ENCODE data around the gene SRSF2.
"Not testable (repeated sequence)": the region's sequence is repeated elsewhere in the genome, so short reads cannot be mapped to it uniquely, and the experiment has no call there.

The SRSF2 gene

DNA sequence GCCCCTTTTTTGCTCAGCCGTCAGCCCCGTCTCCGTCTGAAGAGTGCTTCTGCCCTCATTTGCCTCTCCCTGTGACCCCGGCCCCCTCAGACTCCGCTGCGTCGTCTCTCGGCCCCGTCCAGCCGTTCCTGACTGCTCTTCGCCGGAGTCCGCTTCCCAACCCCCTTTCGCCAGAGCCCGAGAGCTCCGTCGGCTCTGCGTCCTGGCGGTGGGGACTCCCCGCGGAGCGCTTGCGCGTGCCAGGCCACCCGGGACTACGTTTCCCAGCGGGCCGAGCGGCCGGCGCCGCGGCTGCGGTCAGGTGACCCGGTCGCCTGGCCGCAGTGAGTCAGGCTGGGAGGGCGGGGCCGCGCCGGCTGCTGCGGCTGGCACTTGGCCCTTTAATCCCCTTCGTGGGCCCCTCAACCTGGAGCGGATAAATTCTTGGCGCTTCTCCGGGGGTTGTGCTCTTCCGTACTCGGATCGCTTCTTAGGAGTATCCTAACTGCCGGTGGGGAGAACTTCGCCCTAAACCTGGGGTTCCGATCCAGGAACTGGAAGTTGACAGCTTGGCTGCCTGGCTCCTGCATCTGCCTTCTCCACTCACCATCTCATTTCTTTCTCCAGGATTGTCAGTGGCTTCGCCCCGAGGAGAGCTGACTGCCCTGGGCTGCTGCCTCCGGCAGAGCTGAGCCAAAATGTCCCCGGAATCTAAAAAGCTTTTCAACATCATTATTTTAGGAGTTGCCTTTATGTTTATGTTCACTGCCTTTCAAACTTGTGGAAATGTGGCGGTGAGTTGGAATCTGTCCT, 741 bp upstream of the SRSF2 start, which contains the start of gene MFSD11:
Gene MFSD11 (plus strand): TSS at position 444 of the 792 bp plus-strand sequence. CDS start 234 bp downstream, at position 678.
- peak; percentile 90 for DNase-seq

DNA sequence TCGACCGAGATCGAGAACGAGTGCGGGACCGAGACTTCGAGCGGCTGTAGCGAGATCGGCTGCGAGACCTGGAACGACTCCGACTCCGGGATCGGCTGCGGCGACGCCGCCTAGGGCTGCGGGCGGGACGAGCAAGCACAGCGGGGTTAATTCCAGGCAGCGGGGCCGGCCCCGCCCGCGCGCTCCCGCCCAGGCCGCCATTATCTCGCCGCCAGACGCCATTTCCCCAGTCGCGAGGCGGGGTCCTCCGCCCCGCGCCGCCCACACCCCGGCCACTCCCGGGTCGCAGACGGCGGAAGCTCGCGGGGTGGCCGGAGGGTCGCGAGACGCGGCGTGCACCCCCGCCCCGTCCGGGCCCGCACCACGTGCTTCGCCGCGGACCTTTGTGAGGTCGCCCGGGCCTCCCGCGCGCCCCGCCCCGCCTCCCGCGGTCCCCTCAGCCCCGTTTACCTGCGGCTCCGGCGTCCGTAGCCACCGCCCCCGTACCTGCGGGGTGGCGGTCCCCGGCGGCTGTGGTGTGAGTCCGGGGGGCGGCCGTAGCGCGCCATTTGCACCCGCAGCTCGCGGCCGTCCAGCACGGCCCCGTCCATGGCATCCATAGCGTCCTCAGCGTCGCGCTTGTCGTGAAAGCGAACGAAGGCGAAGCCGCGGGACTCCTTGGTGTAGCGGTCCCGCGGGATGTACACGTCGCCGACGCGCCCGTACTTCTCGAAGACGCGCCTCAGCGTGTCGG, 616 bp downstream of the SRSF2 start:
- peak; percentile 62 for DNase-seq

DNA sequence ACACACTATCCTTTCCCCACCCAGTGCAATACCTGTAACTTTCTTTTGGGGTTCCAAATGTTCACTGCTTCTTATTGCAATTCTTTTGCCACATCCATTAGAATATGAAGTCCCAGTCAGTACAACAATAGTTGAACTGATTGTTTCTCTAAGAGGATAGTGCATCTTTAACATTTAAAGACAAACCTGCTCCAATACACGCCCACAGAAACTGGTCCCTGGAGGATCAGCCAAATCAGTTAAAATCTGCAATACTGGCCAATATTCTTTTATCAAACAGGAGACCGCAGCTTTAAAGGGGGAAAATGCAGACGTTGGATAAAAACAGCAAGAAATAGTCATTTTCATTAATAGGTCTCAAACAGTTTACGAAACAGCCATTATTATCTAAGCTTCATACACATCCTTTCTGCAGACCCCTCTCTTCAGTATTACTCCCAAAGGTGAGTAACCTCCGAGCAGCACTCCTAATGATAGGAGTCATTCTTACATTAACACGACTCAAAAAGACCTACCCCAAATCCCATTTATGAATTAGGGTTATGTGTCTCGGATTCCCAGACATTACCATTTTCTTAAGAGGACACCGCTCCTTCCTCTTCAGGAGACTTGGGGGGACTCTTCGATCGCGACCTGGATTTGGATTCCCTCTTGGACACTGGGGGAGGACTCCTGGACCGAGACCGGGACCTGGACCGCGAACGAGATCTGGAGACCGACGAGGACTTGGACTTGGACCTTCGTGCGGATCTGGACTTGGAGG, 1.4 kb downstream of the SRSF2 start:
- no peak for DNase-seq

DNA sequence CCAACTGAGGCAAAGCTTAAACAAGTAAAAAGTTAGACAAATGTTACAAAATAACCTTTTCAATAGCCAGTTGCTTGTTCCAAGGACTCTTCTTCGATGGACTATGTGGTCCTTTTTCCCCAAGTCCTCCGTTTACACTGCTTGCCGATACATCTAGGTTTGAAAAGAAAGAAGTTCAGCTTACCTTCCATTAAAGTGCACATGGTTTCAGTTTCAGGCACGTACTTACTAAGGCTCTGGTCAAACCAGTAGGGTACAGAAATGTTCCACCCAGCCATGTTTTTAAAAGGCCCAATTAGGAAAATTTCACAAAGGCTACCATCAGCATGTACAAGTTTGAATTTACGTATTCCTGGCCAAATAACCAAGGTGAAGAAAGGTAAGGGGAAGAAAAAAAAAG, 2.1 kb downstream of the SRSF2 start:
- DNase-seq = no peak

DNA sequence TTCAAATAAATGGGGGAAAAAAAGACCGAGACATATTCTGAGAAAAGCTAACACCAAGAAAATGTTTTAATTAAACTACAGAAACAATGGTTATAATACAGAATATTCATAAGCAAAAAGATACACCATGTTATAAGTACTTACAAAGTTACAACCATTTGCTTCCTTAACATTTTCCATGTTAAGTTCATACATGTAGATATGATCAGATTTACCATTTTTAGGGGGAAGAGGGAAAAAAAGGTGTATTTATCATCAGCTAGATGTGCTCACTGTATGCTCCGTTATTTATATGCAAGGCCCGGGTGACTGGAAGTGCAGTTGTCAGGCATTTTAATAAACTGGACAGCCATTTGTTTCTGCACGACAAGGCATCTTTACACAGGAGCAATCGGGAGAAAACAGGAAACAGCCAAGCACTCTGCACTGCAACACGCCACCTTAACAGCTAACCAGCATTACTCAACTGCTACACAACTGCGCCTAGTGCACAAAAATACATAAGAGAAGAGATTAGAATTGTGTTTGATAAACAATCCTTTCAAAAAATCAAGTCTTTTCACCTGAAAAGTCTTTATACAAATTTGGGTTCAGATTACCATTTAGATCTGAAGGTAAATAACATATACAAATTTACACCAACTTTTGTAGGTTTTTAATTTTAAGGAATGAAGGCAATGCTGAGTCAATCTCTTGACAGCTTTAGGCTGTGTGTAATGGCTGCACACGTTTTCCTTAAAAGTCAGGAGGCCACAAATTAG, 2.9 kb downstream of the SRSF2 start:
- DNase-seq = no peak

DNA sequence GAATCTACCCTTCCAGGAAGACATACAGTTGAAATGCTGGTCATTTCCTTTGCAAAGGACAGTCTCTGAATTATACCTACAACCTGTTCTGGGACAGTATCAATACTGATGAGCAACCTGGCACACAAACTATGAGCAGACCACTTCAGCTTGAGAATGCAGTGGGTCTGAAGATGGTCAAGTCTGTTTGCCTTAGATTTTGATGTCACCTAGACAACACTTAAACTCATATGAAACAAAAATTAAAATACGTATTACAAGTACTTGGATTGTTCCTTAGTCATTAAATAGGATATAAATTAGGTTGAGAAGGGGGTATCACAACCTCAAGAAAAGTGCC, 3.5 kb downstream of the SRSF2 start:
- no peak for DNase-seq

DNA sequence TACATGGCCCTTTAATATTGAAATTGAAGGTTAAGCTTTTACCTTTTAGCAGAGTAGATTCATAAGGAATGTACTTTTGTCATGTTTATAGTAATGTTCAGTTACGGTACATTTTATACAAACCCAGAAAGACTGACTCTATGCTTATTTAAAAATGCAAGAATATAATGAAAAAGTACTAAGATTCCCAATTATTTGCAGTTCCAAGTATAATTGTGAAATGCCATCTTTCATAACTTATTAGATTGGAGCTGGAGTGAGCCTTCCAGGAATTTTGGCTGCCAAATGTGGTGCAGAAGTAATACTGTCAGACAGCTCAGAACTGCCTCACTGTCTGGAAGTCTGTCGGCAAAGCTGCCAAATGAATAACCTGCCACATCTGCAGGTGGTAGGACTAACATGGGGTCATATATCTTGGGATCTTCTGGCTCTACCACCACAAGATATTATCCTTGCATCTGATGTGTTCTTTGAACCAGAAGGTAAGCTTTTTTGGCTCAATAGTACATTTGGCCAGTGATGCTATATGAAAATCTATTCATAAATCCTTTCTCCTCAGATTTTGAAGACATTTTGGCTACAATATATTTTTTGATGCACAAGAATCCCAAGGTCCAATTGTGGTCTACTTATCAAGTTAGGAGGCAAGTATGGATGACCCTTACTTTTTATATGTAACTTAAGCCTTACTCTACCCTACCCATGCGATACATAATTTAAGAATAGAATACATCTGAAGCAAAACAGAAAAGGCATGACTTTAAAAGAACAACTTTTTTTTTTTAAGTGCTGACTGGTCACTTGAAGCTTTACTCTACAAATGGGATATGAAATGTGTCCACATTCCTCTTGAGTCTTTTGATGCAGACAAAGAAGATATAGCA, 4.2 kb downstream of the SRSF2 start:
- DNase-seq = no peak

DNA sequence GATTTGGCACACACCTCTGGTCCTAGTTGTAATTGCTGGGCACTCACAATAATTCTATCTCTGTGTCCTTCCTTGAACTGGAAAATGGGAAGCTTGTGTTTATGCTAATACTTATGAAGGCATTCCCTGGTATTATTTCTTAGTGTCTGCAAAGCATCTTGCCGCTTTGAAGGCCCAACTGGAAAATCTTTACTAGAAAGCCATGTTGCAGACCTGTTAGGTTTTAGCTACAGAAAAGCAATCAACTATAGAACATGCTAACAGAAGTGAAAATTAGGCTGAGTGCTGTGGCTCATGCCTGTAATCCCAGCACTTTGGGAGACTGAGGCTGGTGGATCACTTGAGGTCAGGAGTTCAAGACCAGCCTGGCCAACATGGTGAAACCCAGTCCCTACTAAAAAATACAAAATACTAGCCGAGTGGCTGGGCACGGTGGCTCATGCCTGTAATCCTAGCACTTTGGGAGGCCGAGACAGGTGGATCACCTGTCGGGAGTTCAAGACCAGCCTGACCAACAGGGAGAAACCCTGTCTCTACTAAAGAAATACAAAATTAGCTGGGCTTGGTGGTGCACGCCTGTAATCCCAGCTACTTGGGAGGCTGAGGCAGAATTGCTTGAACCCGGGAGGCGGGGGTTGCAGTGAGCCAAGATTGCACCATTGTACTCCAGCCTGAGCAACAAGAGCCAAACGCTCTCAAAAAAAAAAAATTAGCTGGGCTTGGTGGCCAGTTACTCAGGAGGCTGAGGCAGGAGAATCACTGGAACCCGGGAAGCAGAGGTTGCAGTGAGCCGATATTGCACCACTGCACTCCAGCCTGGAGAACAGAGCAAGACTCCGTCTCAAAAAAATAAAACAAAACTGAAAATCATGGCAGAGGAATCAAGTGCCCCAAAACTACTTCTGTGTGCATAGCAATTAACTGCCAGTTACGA, 5.1 kb downstream of the SRSF2 start:
- DNase-seq = not testable (repeated sequence)

DNA sequence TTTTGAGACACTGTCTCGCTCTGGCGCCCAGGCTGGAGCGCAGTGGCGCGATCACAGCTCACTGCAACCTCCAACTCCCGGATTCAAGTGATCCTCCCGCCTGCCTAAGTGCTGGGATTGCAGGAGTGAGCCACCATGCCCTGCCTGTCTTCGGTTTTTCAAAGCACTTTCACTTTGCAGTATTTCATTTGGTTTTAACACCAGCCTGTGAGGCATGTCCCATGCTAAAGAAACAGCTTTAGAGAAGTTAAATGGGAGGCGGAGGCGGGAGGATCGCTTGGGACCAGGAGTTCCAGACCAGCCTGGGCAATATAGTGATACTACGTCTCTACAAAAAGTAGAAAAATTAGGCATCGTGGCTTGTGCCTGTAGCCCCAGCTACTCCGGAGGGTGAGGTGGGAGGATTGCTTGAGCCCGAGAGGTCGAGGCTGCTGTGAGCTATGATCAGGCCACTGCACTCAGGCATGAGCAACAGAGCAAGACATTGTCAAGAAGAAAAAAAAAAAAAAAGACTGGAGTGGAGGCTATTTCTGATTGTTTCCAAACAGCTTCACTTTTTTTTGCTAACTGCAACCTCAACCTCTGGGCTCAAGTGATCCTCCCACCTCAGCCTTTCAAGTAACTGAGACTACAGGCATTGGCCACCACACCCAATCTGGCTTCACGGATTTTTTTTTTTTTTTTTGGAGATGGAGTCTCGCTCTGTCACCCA, 9.2 kb downstream of the SRSF2 start:
- no peak for DNase-seq

DNA sequence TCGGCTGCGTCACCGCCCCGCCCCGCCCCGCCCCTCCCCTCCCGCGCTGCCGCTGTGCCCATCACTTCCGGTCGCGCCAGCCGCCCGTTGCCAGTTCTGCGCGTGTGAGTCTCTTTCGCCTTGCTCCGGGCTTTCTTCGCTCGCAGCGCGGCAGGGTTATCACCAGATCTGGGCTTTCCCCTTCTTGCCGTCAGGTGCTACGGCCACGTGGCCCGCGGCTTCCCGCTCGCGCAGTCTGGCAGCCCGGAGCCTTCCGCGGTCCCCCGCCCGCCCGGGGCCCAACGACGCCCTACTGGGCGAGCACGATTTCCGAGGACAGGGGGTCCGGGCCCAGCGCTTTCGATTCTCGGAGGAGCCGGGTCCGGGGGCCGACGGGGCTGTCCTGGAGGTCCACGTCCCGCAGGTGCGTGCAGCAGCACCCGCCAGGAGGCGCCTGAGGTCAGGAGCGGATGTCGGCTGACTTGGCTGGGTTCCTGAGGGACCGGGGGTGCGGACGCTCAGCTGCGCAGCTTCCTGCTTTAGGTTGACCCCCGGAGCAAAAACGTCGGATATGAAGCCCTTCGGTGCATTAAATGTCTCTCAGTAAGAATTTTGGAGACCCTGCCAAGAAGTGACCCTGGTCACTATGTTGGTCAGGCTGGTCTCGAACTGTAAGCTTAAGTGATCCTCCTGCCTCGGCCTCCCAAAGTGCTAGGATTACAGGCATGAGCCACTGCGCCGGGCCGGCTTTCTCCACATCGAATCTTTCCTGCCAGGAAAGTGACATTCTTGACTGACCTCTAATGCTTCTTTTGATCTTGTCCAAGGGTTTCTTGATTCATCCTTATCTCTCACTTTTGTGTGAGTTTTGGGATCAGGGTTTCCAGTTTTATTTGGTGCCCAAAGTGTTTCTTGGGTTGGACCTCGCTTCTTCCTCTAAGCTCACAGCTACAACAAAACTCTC, 10.1 kb downstream of the SRSF2 start, which contains the start of gene METTL23:
Gene METTL23 (plus strand): TSS at position 64 of the 943 bp plus-strand sequence. CDS start 2,872 bp downstream, outside the sequence.
- peak; percentile 75 for DNase-seq

DNA sequence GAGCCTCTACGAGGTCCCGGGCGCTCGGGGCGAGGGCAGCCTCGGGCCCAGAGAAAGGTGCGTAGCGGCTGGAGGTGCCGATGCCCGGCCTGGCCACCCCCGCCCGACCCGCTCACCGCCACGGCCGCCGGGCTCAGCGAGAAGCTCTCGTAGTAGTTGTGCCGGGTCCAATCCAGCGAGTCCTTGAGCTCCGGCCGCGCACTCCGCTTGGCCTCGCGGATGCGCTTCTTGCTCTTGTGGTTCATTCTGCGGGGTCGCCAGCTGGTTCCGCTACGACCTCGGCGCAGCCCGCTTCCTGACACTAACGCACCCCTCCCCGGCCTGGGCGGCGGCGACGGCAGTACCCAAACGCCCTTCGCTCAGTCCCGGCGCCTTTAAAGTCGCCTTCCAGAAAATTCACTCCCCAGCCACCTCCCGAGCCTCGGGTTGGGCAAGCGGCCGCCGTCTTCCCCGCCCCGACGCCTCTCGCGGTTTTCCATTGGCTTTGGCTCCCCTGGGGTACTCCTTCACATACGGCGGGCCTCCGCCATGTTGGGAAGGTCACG, 10.8 kb downstream of the SRSF2 start, which contains the start of gene JMJD6:
Gene JMJD6 (minus strand): TSS at position 376 of the 545 bp plus-strand sequence. CDS start 131 bp downstream, at position 245.
- peak; percentile 93 for DNase-seq

DNA sequence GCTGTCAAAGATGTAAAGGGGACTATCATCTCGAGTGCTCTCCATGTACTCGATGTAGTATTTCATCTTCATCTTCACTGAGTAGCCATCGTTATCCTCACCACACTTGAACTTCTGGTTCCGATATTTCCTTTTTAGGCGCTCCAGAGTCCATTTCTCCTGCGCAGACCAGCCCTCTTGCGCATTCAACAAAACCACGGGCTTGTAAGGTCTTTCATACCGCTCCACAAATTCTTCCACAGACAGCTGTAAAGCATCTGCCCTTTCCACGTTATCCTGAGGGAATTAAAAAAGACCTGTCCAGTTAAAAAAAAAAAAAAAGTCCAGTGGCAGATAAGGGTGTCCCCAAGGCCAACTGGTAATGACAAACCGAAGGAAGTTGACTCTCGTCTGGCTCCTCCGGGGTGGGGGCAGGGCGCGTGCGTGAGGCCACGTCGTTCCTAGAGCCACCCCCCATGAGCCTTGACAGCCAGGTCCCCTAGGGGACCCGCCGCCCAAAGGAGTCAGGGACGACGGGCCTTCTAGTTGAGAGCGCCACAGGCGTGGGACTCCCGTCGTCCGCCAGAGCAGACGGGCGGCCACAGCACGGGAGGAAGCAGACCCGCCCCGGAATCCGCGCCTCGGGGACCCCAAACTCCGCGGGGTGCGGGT, 11.4 kb downstream of the SRSF2 start:
- DNase-seq = peak; percentile 58

DNA sequence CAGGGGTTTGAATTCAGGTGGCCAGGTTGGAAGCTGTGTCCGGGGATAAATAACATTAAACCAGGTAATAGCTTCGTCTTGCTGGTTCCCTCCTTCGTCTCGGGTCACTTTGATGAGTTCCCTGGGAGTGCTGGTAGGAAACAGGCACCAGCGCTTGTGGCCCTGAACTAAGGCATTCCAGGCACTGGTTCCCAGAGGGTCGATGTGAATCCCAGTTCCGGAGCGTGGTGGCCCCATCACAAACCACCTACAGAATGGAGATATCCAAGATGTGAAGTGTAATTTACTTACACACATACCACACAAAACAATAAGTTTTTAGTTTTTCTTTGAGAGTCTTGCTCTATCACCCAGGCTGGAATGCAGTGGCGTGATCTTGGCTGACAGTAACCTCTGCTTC, 13.3 kb downstream of the SRSF2 start:
- no peak for DNase-seq

DNA sequence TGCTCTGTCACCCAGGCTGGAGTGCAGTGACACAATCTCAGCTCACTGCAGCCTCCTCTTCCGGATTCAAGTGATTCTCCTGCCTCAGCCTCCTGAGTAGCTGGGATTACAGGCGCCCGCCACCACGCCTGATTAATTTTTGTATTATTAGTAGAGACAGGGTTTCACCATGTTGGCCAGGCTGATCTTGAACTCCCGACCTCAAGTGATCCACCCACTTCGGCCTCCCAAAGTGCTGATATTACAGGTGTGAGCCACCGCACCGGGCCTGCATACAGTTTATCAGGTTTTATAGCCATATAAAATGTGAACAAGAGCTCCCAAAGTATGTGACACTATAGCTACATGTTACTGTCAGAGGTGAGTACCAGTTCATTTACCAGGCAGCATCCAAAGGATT, 14.2 kb downstream of the SRSF2 start:
- not testable (repeated sequence) for DNase-seq

DNA sequence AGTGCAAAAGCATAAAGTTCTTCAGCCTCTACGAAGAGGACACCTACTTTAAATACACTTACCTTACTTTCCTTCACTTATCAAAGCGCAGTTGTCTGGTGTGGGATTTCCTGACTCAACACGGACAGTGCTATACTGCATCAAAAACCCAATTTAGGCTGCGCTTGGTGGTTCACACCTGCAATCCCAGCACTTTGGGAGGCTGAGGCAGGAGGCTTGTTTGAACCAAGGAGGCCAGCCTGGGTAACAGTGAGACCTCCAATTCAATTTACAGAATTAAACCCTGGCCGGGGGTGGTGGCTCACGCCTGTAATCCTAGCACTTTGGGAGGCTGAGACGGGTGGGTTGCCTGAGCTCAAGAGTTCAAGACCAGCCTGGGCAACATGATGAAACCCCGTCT, 14.9 kb downstream of the SRSF2 start:
- no peak for DNase-seq

DNA sequence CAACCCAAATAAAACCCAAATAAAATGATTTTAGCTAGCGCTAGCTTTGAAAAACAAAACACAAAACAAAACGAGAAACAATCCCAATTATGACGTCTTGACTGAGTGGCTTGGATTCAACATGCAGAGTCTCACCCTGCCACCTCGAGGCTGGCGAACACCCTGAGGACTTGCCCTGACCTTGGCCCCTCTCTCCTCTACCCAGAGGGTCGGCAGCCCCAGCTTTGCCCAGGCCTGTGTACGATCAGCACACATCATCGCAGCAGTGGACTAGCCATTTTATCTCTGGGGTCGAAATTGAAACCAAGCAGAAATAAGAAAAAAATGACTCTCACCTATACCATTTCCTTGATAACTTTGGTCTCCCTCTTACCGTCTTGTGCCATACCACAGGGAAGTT, 15.7 kb downstream of the SRSF2 start:
- no peak for DNase-seq

DNA sequence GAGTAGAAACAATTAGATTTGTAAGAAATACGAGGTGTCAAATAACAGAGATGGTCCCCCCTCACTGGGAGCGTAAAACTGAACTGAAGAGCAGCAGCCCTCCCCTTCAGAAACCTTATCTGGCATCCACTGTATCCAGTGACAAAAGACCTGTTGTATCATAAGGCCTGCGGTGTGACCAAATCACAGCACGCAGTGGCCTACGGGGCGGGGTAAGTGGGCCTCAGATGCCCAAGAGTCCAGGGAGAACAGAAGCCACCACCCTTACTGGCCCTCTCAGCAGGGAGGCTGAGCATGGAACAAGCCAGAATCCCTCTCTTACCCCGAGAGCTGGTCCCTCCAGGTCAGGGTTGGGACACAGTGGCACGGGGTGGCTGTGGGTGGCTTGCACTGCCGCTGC, 16.2 kb downstream of the SRSF2 start:
- DNase-seq = no peak

DNA sequence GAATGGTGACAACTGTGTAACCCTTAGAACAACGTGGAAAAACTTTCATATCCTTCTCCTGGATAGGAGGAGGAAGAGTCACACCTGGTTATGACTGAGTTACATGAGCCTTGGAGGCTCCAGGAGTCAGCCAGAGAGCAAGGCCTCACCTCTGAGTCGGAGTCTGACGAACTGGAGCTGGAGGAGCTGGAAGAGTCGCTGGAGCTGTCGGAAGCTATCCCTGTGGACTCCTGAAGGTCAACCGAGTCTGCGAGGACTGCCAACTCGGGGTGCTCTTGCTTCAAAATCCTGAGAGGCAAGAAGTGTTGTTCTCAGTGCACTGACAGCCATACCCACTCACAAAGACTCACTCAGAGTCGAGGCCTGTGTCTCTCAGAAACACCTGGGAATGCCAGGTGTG, 16.9 kb downstream of the SRSF2 start:
- DNase-seq = no peak

All from activated effector memory CD4-positive, alpha-beta T cell treated with Interleukin-2 at 50 U/mL for 16 hours (primary cell).